Epithelial cell of esophagus (primary cell): Measurements from ENCODE around the gene YIF1B.
A peak's percentile ranks its signal among the peaks of the same experiment; 100 is the strongest.
"Not testable (repeated sequence)": the region's sequence is repeated elsewhere in the genome, so short reads cannot be mapped to it uniquely, and the experiment has no call there.

ENCODE experiments used
- DNase-seq: peaks from one replicate; pipeline ENCODE4 v3.0.0; 2010; ENCODE audit warnings: low read depth
- H3K4me3 ChIP-seq: 2 replicates; pipeline ENCODE4 v1.5.1; 2011; ENCODE audit warnings: mild to moderate bottlenecking, low read length, control low read depth
- TF ChIP-seq, protein P1 (sequence below): IDR thresholded peaks from 2 replicates; pipeline ENCODE4 v1.5.1; 2011; ENCODE audit warnings: low read depth, mild to moderate bottlenecking, low read length, control low read depth, inconsistent platforms; ENCODE audit not compliant: insufficient read depth; ENCODE audit errors: missing control alignments

The YIF1B gene

GRCh38 chr19:38346837-38347236 is 31.1 kb upstream of the YIF1B start:
- H3K4me3 ChIP-seq, result no peak overlapping the region
- TF ChIP-seq, protein P1, sequence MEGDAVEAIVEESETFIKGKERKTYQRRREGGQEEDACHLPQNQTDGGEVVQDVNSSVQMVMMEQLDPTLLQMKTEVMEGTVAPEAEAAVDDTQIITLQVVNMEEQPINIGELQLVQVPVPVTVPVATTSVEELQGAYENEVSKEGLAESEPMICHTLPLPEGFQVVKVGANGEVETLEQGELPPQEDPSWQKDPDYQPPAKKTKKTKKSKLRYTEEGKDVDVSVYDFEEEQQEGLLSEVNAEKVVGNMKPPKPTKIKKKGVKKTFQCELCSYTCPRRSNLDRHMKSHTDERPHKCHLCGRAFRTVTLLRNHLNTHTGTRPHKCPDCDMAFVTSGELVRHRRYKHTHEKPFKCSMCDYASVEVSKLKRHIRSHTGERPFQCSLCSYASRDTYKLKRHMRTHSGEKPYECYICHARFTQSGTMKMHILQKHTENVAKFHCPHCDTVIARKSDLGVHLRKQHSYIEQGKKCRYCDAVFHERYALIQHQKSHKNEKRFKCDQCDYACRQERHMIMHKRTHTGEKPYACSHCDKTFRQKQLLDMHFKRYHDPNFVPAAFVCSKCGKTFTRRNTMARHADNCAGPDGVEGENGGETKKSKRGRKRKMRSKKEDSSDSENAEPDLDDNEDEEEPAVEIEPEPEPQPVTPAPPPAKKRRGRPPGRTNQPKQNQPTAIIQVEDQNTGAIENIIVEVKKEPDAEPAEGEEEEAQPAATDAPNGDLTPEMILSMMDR, result no peak
- no peak for DNase-seq

- H3K4me3 ChIP-seq, result no peak overlapping the region
- no peak for DNase-seq
- TF ChIP-seq, protein P1, result no peak
Observed at GRCh38 chr19:38340927-38341326, 25.2 kb upstream of the YIF1B start.

- peak; percentile 45 for DNase-seq
Observed at GRCh38 chr19:38339011-38339410, 23.3 kb upstream of the YIF1B start.

GRCh38 chr19:38337360-38337653 is 21.6 kb upstream of the YIF1B start:
- H3K4me3 ChIP-seq, result peak overlapping the region; percentile 46
- DNase-seq, result no peak
- TF ChIP-seq, protein P1, result no peak

More at GRCh38 chr19:38339011-38339410, 23.3 kb upstream of the YIF1B start:
- H3K4me3 ChIP-seq, result not testable (repeated sequence)

DNA sequence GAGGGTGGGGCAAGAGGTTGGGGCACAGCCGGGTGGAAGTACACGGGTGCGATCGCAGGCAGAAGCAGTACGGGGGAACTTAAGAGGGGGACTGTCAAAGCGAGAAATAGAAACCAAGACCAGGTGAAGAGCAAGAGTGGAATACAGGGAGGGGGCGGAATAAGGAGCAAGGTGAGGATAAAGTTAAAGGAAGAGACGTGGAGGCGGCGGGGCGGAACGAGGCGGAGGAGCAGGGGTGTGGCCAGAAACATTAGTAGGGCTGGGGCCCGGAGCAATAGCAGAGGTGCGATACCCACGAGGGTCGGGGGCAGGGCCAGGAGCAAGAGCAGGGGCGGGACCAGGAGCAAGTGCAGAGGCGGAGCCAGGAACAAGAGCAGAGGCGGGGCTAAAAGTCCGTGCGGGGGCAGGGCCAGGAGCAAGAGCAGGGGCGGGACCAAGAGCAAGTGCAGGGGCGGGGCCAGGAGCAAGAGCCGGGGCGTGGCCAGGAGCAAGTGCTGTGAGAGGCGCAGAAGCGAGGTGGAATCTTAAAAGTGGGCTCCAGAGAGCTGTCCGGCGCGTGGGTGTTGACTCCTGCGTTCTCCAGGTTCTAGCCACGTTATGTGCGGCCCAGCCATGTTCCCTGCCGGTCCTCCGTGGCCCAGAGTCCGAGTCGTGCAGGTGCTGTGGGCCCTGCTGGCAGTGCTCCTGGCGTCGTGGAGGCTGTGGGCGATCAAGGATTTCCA is 21.1 kb upstream of the YIF1B start:
- H3K4me3 ChIP-seq, result peak overlapping the region; percentile 86
- TF ChIP-seq, protein P1, result no peak
- peak; percentile 99 for DNase-seq

GRCh38 chr19:38335949-38336637 is 20.3 kb upstream of the YIF1B start:
- TF ChIP-seq, protein P1, result no peak
- H3K4me3 ChIP-seq, result peak overlapping the region; percentile 86
- peak; percentile 99 for DNase-seq

- DNase-seq, result no peak
- TF ChIP-seq, protein P1, result no peak
- H3K4me3 ChIP-seq, result no peak overlapping the region
Observed at GRCh38 chr19:38333245-38333644, 17.5 kb upstream of the YIF1B start.
